ENCODE measurements around the gene LPIN3. TPM values are rescaled to one million over a fixed set of nuclear protein-coding genes. Genes with fewer than 3 reads are reported as not detected.

Gene LPIN3
- polyA plus RNA-seq, 3 donors, result 0.01 TPM; not detected in 2

DNA sequence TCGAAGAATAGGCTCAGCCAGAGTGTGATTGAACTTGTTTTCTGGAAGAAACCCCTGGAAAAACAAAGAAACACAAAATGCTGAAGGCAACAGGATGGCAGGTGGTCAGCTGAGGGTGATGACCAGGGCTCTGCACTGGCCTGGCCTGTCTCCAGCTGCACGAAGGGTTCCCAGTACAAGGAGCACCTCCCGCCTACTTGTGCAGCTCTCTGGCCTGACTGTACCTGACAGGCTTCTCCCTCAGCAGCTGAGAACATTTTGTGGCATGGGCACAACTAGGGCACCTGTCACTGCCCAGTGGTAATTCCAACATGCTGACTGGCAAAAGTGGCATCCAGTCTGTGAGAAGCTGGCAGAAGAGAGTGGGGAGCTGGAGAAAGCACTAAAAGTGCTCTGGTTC, 64.8 kb downstream of the LPIN3 start:
- peak overlapping the region in 2 of 7 donors; percentile 19 to 75 for H3K27ac Mint-ChIP-seq
- H3K36me3 ChIP-seq (replicated peaks in 1 of 2; ENCODE audit: control insufficient read depth in 1 of 2, insufficient read depth in 2 of 2, low read length in 2 of 2), result peaks cover 48 to 85% of the 10 kb centered on the region in 2 donors

DNA sequence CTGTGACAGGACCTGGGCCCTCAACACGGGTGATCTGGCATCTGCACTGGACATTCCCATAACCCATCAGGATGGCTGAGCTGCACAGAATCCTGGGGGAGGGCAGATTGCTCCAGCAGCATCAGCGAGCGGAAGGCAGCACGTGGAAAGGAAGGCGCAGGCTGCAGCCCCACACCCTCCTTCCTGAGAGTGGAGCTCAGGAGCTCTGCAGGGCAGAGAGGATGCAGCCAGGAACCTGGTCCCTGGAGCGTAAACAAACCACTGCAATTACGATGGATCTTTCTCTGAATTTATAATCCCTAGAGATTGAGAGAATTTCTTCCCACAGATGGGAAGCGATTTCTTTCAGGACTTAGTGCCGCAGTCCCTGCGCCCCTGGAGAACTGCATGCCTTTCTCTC, 65.7 kb downstream of the LPIN3 start:
- intact Hi-C loops (cut with micrococcal nuclease), result no loop called here
- no peaks in the 10 kb centered on the region for H3K27me3 ChIP-seq (ENCODE audit: control insufficient read depth in 2 of 2, insufficient read depth in 2 of 2, low read length in 2 of 2)
- peaks cover 18% of the 10 kb centered on the region for H3K4me1 Mint-ChIP-seq
- TF ChIP-seq, protein P1, sequence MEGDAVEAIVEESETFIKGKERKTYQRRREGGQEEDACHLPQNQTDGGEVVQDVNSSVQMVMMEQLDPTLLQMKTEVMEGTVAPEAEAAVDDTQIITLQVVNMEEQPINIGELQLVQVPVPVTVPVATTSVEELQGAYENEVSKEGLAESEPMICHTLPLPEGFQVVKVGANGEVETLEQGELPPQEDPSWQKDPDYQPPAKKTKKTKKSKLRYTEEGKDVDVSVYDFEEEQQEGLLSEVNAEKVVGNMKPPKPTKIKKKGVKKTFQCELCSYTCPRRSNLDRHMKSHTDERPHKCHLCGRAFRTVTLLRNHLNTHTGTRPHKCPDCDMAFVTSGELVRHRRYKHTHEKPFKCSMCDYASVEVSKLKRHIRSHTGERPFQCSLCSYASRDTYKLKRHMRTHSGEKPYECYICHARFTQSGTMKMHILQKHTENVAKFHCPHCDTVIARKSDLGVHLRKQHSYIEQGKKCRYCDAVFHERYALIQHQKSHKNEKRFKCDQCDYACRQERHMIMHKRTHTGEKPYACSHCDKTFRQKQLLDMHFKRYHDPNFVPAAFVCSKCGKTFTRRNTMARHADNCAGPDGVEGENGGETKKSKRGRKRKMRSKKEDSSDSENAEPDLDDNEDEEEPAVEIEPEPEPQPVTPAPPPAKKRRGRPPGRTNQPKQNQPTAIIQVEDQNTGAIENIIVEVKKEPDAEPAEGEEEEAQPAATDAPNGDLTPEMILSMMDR (IDR thresholded peaks at IDR 0.05), result no peak
- H3K9me3 Mint-ChIP-seq, result no peaks in the 10 kb centered on the region
- peaks cover 0 to 8% (median 6%) of the 10 kb centered on the region in 3 donors for H3K27me3 Mint-ChIP-seq (ENCODE audit: low read depth in 3 of 3)
- peaks cover 78 to 89% of the 10 kb centered on the region in 2 donors for H3K36me3 Mint-ChIP-seq
- H3K27ac Mint-ChIP-seq, result no peak overlapping the region
- no peak overlapping the region for H3K9ac ChIP-seq (ENCODE audit: insufficient read depth, low read length, poor library complexity, severe bottlenecking)
- H4K20me1 ChIP-seq (ENCODE audit: insufficient read depth, low read length), result no peaks in the 10 kb centered on the region
- H3K79me2 ChIP-seq (ENCODE audit: insufficient read depth, low read length), result no peaks in the 10 kb centered on the region
- no peak overlapping the region for H3K4me3 Mint-ChIP-seq
- no peak overlapping the region for H2AFZ ChIP-seq (ENCODE audit: insufficient read depth, low read depth, low read length, poor library complexity, severe bottlenecking)
- no peak overlapping the region for H3K4me2 ChIP-seq (replicated peaks; ENCODE audit: extremely low read depth, low read length, poor library complexity, severe bottlenecking)
- H3K9me3 ChIP-seq (replicated peaks in 1 of 2; ENCODE audit: control insufficient read depth in 1 of 2, insufficient read depth in 1 of 2, low read length in 2 of 2), result no peaks in the 10 kb centered on the region
- no peak overlapping the region for H3K27ac ChIP-seq (ENCODE audit: low read depth in 1 of 2, low read length in 2 of 2)
- no peak overlapping the region for H3K4me3 ChIP-seq (replicated peaks in 1 of 3; ENCODE audit: low read depth in 2 of 3, low read length in 3 of 3)
- 97% methylated on average over 4 of the region's 10 CpGs for WGBS (ENCODE audit: insufficient coverage)
- no peak for DNase-seq
- H3K4me1 ChIP-seq (ENCODE audit: control insufficient read depth in 1 of 2, insufficient read depth in 2 of 2, low read length in 2 of 2), result peaks cover 7% of the 10 kb centered on the region in 2 donors
- H3K36me3 ChIP-seq (replicated peaks in 1 of 2; ENCODE audit: control insufficient read depth in 1 of 2, insufficient read depth in 2 of 2, low read length in 2 of 2), result peaks cover 58 to 94% of the 10 kb centered on the region in 2 donors

More for the DNA sequence above, 64.8 kb downstream of the LPIN3 start:
- Histone ChIP-seq H3K27me3 (ENCODE audit: control insufficient read depth in 2 of 2, insufficient read depth in 2 of 2, low read length in 2 of 2) (no peaks in the 10 kb centered on the region), H3K9me3 (replicated peaks in 1 of 2; ENCODE audit: control insufficient read depth in 1 of 2, insufficient read depth in 1 of 2, low read length in 2 of 2) (no peaks in the 10 kb centered on the region), H3K4me2 (replicated peaks; ENCODE audit: extremely low read depth, low read length, poor library complexity, severe bottlenecking) (no peak overlapping the region), H3K27ac (ENCODE audit: low read depth in 1 of 2, low read length in 2 of 2) (no peak overlapping the region), H3K4me3 (replicated peaks in 1 of 3; ENCODE audit: low read depth in 2 of 3, low read length in 3 of 3) (no peak overlapping the region), H3K9ac (ENCODE audit: insufficient read depth, low read length, poor library complexity, severe bottlenecking) (no peak overlapping the region), H3K4me1 (ENCODE audit: control insufficient read depth in 1 of 2, insufficient read depth in 2 of 2, low read length in 2 of 2) (peaks cover 7% of the 10 kb centered on the region in 2 donors), H3K79me2 (ENCODE audit: insufficient read depth, low read length) (no peaks in the 10 kb centered on the region), H2AFZ (ENCODE audit: insufficient read depth, low read depth, low read length, poor library complexity, severe bottlenecking) (no peak overlapping the region), H4K20me1 (ENCODE audit: insufficient read depth, low read length) (no peaks in the 10 kb centered on the region)
- no peaks in the 10 kb centered on the region for H3K9me3 Mint-ChIP-seq
- peaks cover 69 to 82% of the 10 kb centered on the region in 2 donors for H3K36me3 Mint-ChIP-seq
- WGBS (ENCODE audit: insufficient coverage), result 96% methylated on average over 3 of the region's 3 CpGs
- H3K27me3 Mint-ChIP-seq (ENCODE audit: low read depth in 3 of 3), result peaks cover 0 to 6% (median 1%) of the 10 kb centered on the region in 3 donors
- TF ChIP-seq, protein P1 (IDR thresholded peaks at IDR 0.05), result no peak
- DNase-seq, result no peak
- peaks cover 18% of the 10 kb centered on the region for H3K4me1 Mint-ChIP-seq
- intact Hi-C loops (cut with micrococcal nuclease), result no loop called here
- no peak overlapping the region for H3K4me3 Mint-ChIP-seq
